ENCODE measurements around the gene NUBPL.

DNA sequence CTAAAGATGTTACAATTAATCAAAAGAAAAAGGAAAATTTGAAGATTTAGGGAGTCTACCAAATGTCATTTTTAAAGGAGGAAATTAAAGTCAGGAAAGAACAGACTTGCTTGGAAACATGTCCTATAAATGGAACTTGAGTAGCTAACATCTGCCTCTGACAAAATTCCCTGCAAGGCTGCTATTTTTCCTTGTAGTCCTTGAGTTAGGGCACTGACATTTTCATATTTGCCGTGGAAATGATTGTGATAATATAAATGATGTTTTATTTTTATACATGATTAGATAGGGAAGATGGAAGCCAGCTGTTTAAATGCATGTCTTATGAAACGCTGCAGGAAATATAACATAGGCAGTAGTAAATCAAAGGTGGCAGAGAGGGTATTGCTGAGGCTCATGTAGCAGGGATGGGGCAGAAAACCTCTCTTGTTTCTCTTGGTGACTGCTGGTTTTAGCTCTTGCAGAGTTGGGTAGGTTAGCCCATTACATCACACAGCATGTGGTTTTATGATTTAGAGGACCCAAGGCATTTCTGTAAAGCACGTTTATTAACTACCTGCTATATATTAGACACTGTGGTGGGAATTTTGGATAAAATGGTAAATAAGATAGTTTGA, 21.7 kb downstream of the NUBPL start:
- TF ChIP-seq, protein P1, sequence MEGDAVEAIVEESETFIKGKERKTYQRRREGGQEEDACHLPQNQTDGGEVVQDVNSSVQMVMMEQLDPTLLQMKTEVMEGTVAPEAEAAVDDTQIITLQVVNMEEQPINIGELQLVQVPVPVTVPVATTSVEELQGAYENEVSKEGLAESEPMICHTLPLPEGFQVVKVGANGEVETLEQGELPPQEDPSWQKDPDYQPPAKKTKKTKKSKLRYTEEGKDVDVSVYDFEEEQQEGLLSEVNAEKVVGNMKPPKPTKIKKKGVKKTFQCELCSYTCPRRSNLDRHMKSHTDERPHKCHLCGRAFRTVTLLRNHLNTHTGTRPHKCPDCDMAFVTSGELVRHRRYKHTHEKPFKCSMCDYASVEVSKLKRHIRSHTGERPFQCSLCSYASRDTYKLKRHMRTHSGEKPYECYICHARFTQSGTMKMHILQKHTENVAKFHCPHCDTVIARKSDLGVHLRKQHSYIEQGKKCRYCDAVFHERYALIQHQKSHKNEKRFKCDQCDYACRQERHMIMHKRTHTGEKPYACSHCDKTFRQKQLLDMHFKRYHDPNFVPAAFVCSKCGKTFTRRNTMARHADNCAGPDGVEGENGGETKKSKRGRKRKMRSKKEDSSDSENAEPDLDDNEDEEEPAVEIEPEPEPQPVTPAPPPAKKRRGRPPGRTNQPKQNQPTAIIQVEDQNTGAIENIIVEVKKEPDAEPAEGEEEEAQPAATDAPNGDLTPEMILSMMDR (conservative IDR thresholded peaks at IDR 0.05 in 1 of 2, IDR thresholded peaks at IDR 0.05 in 1 of 2; ENCODE audit: extremely low read depth in 1 of 2, insufficient read depth in 1 of 2, low read depth in 1 of 2, low read length in 2 of 2) = no peak
- TF ChIP-seq EZH2 (IDR thresholded peaks at IDR 0.05; ENCODE audit: borderline replicate concordance, low read length) = no peak

Measured in mammary epithelial cell (primary cell).